ENCODE data around the gene DCAF5. TPM values are rescaled to one million over a fixed set of nuclear protein-coding genes. Genes with fewer than 3 reads are reported as not detected.

Gene DCAF5
- total RNA-seq, 1 donor from 2014 or later, result 48.6 TPM

DNA sequence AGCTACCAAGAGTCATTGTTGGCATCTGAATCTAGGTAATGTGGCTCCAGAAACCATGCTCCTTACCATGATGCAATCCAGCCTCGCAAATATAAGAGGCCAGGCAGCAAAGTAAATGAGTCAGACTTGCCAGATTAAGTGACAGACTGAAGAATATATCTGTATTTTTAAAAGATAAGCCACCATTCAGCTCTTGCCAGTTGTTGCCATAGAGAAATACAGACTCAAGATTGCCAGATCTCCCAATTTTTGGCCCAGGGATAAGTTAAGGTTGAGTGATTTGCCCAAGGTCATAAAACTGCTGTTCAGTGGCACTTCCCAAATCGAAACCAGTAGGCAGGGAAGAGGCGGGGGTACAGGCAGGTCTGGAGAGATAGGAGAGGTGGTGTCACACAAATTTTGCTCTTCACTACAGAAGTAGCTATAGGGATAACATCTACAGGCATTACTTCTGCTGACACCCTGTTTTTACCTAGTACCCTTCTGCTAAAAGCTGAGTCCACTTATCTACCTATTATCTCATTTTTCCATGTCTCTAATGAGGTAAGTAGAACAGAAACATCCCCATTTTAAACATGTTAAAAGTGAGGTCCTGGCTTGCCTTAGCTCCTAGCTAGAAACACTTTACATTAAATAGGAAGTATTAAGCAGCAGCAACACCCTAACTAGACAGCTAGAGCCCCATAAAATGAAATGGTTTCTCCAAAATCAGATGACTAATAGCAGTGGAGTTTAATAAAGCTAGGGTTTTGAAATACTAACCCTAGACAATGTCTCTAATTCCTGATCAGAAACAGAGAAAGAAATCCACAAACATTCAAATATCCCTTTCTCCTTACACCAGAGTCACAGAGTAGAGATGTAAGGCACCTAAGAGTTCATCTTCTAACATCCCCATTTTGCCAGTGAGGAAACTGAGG, 19.5 kb downstream of the DCAF5 start:
- Histone ChIP-seq H3K9me3 (no peaks in the 10 kb centered on the region), H3K27me3 (no peaks in the 10 kb centered on the region), H3K36me3 (no peaks in the 10 kb centered on the region), H3K4me3 (no peak overlapping the region), H3K27ac (peak overlapping the region; percentile 66), H3K4me1 (peaks cover 63% of the 10 kb centered on the region)
- DNase-seq (ENCODE audit: extremely low spot score in 2 of 2), result no peak
- TF ChIP-seq, protein P1, sequence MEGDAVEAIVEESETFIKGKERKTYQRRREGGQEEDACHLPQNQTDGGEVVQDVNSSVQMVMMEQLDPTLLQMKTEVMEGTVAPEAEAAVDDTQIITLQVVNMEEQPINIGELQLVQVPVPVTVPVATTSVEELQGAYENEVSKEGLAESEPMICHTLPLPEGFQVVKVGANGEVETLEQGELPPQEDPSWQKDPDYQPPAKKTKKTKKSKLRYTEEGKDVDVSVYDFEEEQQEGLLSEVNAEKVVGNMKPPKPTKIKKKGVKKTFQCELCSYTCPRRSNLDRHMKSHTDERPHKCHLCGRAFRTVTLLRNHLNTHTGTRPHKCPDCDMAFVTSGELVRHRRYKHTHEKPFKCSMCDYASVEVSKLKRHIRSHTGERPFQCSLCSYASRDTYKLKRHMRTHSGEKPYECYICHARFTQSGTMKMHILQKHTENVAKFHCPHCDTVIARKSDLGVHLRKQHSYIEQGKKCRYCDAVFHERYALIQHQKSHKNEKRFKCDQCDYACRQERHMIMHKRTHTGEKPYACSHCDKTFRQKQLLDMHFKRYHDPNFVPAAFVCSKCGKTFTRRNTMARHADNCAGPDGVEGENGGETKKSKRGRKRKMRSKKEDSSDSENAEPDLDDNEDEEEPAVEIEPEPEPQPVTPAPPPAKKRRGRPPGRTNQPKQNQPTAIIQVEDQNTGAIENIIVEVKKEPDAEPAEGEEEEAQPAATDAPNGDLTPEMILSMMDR (IDR thresholded peaks at IDR 0.05), result no peak
- TF ChIP-seq POLR2AphosphoS5 (IDR thresholded peaks at IDR 0.05; ENCODE audit: insufficient read depth in 1 of 2, low read depth in 1 of 2), result no peak
- TF ChIP-seq POLR2A (IDR thresholded peaks at IDR 0.05), result no peak
- intact Hi-C loops (cut with DNase I), result no loop called here

DNA sequence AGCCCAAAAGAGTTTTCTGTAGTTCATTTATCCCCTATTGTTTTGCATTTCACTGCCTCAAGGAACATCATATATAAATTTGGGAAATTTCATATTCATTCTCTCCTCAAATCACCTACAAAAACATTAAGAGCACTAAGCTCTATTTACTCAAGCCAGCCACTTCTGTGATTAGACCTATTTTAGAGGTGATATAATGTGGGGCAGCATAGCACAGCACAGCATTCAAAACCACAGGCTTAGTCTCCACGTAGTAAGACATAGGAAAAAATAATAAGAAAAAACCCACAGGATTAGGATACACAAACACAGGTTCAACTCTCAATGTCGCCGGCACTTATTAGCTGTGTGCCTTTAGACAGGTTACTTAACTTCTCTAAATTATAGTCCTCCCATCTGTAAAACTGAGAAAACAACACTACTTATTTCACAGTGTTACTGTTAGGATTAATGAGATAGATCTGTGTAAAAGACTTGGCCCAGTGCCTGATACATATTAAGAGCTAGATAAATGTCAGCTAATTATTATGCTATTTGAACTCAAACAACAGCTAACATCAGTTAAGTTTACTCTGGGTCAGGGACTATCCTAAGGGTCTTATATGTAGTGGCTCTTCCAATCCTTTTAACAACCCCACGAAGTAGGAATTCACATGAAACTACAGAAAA, 20.3 kb downstream of the DCAF5 start:
- Histone ChIP-seq H3K4me1 (peaks cover 59% of the 10 kb centered on the region), H3K4me3 (no peak overlapping the region), H3K27me3 (no peaks in the 10 kb centered on the region), H3K36me3 (no peaks in the 10 kb centered on the region), H3K9me3 (no peaks in the 10 kb centered on the region), H3K27ac (no peak overlapping the region)
- TF ChIP-seq POLR2AphosphoS5 (IDR thresholded peaks at IDR 0.05; ENCODE audit: insufficient read depth in 1 of 2, low read depth in 1 of 2) (no peak), POLR2A (IDR thresholded peaks at IDR 0.05) (no peak)
- DNase-seq (ENCODE audit: extremely low spot score in 2 of 2), result no peak
- intact Hi-C loops (cut with DNase I), result no loop called here

DNA sequence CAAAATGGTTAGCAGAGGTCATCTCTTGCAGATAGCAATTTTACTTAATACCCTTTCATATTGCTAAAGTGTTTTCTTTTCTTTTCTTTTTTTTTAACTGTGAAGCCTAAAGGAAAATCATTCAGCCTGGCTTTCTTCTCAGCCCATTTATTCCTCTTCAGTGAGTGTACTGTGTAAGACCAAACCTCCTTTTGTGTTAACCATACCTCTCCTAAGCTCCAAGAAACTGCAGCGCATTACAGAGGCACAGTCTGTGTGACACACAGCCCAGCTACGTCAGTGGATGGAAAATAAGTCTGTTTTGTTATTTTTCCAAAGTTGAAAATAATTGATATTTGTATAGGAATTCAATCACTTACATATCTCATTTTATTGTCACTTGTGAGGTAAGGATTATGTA, 21.7 kb downstream of the DCAF5 start:
- H3K36me3 ChIP-seq, result no peaks in the 10 kb centered on the region
- no peak for DNase-seq (ENCODE audit: extremely low spot score in 2 of 2)
- peaks cover 51% of the 10 kb centered on the region for H3K4me1 ChIP-seq
- no peaks in the 10 kb centered on the region for H3K9me3 ChIP-seq
- H3K27ac ChIP-seq, result no peak overlapping the region
- H3K27me3 ChIP-seq, result no peaks in the 10 kb centered on the region
- no peak overlapping the region for H3K4me3 ChIP-seq
- intact Hi-C loops (cut with DNase I), result no loop called here
- no peak for TF ChIP-seq POLR2AphosphoS5 (IDR thresholded peaks at IDR 0.05; ENCODE audit: insufficient read depth in 1 of 2, low read depth in 1 of 2)
- no peak for TF ChIP-seq POLR2A (IDR thresholded peaks at IDR 0.05)
- TF ChIP-seq, protein P1 (IDR thresholded peaks at IDR 0.05), result no peak

DNA sequence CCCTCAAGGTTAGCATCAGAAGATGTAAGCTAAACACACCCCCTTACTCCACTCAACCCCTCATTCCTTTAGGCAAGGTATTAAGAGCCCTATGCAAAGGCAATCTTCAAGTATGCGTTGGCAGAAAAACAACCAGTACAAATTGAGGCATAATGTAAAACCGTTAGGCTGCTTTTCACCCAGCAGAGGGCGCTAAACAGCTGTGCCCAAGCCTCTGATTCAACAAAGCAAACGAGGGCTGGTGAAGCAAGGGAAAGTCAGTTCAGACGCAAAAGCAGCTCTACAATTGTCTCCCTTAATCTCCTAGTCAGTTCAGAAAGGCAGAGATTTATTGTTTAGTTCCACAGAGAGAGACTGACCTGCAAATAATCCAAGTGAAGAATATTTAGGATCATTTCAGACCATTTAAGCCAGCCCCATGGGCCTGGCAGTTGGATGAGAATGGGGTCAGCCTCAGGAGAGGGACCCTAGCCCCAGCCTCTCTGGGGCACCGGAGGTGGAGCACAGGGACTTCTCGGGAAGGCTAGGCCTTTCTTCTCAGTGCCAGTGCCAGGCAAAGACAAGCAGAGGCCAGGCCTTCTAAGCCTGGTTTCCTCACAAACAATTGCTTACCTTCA, 23.5 kb downstream of the DCAF5 start:
- Histone ChIP-seq H3K4me3 (no peak overlapping the region), H3K9me3 (no peaks in the 10 kb centered on the region), H3K4me1 (peaks cover 62% of the 10 kb centered on the region), H3K36me3 (no peaks in the 10 kb centered on the region), H3K27me3 (no peaks in the 10 kb centered on the region), H3K27ac (peak overlapping the region; percentile 45)
- intact Hi-C loops (cut with DNase I), result no loop called here
- TF ChIP-seq POLR2A (IDR thresholded peaks at IDR 0.05) (no peak), POLR2AphosphoS5 (IDR thresholded peaks at IDR 0.05; ENCODE audit: insufficient read depth in 1 of 2, low read depth in 1 of 2) (peak in 1 of 2 donors; percentile 41)
- TF ChIP-seq, protein P1 (IDR thresholded peaks at IDR 0.05), result peak; percentile 70 to 85 (median 74)
- DNase-seq (ENCODE audit: extremely low spot score in 2 of 2), result no peak

DNA sequence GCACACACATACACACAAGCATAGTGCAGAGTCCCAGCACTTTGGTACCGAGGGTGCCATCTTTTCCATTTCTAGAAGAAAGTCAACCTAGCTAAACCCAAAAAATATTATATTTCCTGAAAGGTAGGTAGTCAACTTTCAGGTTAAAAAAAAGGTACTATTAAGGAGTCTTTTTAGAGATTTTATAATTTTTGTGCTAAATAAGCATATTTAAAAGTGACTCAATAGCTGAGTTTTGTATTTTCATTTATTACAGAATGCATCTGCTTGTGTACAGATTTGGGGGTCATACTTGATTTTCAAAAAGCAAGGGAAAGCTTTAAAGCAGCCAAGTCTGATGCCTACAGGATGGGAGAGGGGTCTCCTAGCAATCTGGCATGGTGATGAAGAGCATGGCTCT, 34.6 kb downstream of the DCAF5 start:
- intact Hi-C loops (cut with DNase I), result no loop called here
- peaks cover 11 to 42% of the 10 kb centered on the region in 2 donors for H3K36me3 ChIP-seq
- H3K4me1 ChIP-seq, result peaks cover 14% of the 10 kb centered on the region
- no peak overlapping the region for H3K4me3 ChIP-seq
- no peaks in the 10 kb centered on the region for H3K27me3 ChIP-seq
- TF ChIP-seq POLR2AphosphoS5 (IDR thresholded peaks at IDR 0.05; ENCODE audit: insufficient read depth in 1 of 2, low read depth in 1 of 2), result no peak
- TF ChIP-seq, protein P1 (IDR thresholded peaks at IDR 0.05), result no peak
- TF ChIP-seq POLR2A (IDR thresholded peaks at IDR 0.05), result no peak
- no peak overlapping the region for H3K27ac ChIP-seq
- no peaks in the 10 kb centered on the region for H3K9me3 ChIP-seq
- DNase-seq (ENCODE audit: extremely low spot score in 2 of 2), result no peak

Data from vagina (tissue), 2 donors.